ENCODE data around the gene RHOF. TPM values are rescaled to one million over a fixed set of nuclear protein-coding genes. Genes with fewer than 3 reads are reported as not detected.

RHOF gene
- total and polyA plus RNA-seq, 12 donors: 4.1 to 49.5 (median 21.8) TPM

- WGBS, 4 donors: 30 to 58% (median 31%) methylated on average over 6 to 15 of the region's 15 CpGs
- peak; percentile 86 to 97 (median 91) for DNase-seq
- Histone ChIP-seq H3K27me3 (no peaks in the 10 kb centered on the region), H3K36me3 (replicated peaks in 1 of 2) (peaks cover 0 to 13% of the 10 kb centered on the region in 2 donors), H3K4me3 (peak overlapping the region in 1 of 4 donors; percentile 14), H3K27ac (peak overlapping the region; percentile 6 to 100 (median 100)), H3K4me1 (replicated peaks in 1 of 2) (peaks cover 56 to 66% of the 10 kb centered on the region in 2 donors), H3K9me3 (replicated peaks in 1 of 3) (no peaks in the 10 kb centered on the region)
- TF ChIP-seq POLR2A (IDR thresholded peaks at IDR 0.05) (no peak), CTCF (IDR thresholded peaks at IDR 0.05) (peak; percentile 95 to 97 (median 97))
- intact Hi-C loops (cut with DNase I): loop anchor here (2.0 to 10.0 kb wide), 2 partner anchors 18 to 100 kb away; no protein-coding TSS in a partner anchor
Observed at GRCh38 chr12:121795034-121795968, 1.8 kb upstream of the RHOF start.

DNA sequence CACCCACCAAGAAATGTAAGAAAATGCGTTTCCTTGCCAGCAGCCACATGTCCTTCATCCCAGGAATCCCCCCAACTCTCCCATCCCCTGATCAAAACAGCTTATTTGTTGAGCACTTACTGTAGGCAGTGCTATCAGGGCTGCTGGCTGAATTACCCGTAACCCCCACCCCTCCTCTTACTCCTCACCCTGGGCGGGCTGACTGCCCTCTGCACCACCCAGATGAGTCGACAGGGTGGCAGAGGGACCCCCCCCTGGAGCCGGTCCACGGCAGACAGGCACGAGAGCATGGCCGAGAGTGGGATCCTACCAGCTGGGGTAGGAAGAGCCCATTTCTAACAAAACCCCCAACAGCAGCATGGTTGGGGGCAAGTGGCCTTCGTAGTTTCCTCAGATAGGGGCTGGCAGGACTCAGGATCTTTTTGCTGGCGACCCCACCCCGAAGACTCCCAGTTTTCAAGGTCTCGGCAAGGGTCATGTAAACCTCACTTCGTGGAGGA lies 1.1 kb upstream of the RHOF start:
- TF ChIP-seq CTCF (IDR thresholded peaks at IDR 0.05) (no peak), POLR2A (IDR thresholded peaks at IDR 0.05) (no peak)
- Histone ChIP-seq H3K27ac (peak overlapping the region; percentile 29 to 100 (median 100)), H3K4me1 (replicated peaks in 1 of 2) (peaks cover 56 to 66% of the 10 kb centered on the region in 2 donors), H3K4me3 (peak overlapping the region in 1 of 4 donors; percentile 14), H3K9me3 (replicated peaks in 1 of 3) (no peaks in the 10 kb centered on the region), H3K27me3 (no peaks in the 10 kb centered on the region), H3K36me3 (replicated peaks in 1 of 2) (peaks cover 0 to 13% of the 10 kb centered on the region in 2 donors)
- intact Hi-C loops (cut with DNase I): loop anchor here (2.0 to 10.0 kb wide), 4 partner anchors 18 to 100 kb away; no protein-coding TSS in a partner anchor
- 0 to 3% (median 1%) methylated on average over 8 to 13 of the region's 13 CpGs for WGBS, 4 donors
- DNase-seq: peak; percentile 58 to 78 (median 66)

DNA sequence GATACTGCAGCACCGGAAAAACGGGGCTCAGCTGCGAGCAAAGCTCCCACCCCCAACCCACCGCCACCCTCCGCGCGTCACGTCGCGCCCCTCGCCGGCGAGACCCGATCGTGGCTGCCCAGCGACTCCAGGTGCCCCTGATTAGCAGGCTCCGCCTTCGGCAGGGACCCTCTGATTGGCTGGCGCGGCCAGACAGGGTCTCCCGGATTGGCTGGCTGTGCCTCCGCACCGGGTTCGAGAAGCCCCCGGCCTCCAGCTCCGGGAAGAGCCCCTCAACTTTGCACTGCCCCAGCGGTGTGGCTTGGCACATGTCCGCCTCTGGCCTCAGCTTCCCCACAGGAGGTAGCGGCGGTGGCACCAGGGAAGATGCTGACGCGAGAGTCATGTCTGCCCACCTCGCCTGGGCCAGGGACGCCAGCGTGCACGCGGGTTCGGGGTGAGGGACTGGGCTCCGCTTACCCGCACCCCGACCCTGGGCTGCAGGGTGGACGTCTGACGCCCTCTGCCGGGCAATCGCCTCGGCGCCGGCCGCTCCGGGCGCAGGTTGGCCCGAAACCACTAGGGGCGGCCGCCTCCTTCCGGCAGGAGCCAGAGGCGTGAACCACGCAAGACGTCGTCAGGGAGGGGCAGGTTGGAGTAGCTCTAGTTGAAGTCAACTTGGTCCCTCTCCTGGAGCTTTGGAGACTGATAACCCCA lies 498 bp upstream of the RHOF start:
- DNase-seq: peak; percentile 92 to 96 (median 93)

More for the DNA sequence above, 498 bp upstream of the RHOF start:
- peak; percentile 97 to 100 (median 100) for TF ChIP-seq CTCF (IDR thresholded peaks at IDR 0.05)
- peak; percentile 24 to 26 for TF ChIP-seq POLR2A (IDR thresholded peaks at IDR 0.05)
- Histone ChIP-seq H3K4me1 (replicated peaks in 1 of 2) (peaks cover 52 to 65% of the 10 kb centered on the region in 2 donors), H3K36me3 (replicated peaks in 1 of 2) (peaks cover 0 to 13% of the 10 kb centered on the region in 2 donors), H3K27me3 (no peaks in the 10 kb centered on the region), H3K9me3 (replicated peaks in 1 of 3) (no peaks in the 10 kb centered on the region), H3K4me3 (peak overlapping the region in 2 of 4 donors; percentile 33 to 60), H3K27ac (peak overlapping the region; percentile 29 to 100 (median 100))
- 0 to 1% (median 0%) methylated on average over 6 to 59 of the region's 59 CpGs for WGBS, 4 donors
- intact Hi-C loops (cut with DNase I): loop anchor here (2.0 to 10.0 kb wide), 4 partner anchors 17 to 101 kb away; no protein-coding TSS in a partner anchor

Measured in adrenal gland (tissue), 12 donors.